Fibroblast of peridontal ligament (primary cell): ENCODE results near the gene IQCK.
"Not testable (repeated sequence)": the region's sequence is repeated elsewhere in the genome, so short reads cannot be mapped to it uniquely, and the experiment has no call there.

Source experiments
- DNase-seq: peaks from one replicate; pipeline ENCODE4 v3.0.0-alpha.2; 2010; ENCODE audit errors: extremely low read depth

Gene IQCK

GRCh38 chr16:19699472-19699871, 18.6 kb upstream of the IQCK start:
- DNase-seq, result no peak

- peak; percentile 67 for DNase-seq
Observed at GRCh38 chr16:19700319-19700781, 17.7 kb upstream of the IQCK start.

GRCh38 chr16:19701091-19701490, 17.0 kb upstream of the IQCK start:
- peak; percentile 81 for DNase-seq

GRCh38 chr16:19703172-19703889, 14.7 kb upstream of the IQCK start:
- no peak for DNase-seq

GRCh38 chr16:19704321-19705145, 13.5 kb upstream of the IQCK start:
- DNase-seq, result peak; percentile 70

- DNase-seq, result no peak
Observed at GRCh38 chr16:19705146-19705501, 12.9 kb upstream of the IQCK start.

GRCh38 chr16:19705843-19706242, 12.2 kb upstream of the IQCK start:
- no peak for DNase-seq

- DNase-seq, result no peak
Observed at GRCh38 chr16:19706846-19707245, 11.2 kb upstream of the IQCK start.

- no peak for DNase-seq
Observed at GRCh38 chr16:19707569-19708295, 10.3 kb upstream of the IQCK start.

GRCh38 chr16:19708296-19709205, 9.5 kb upstream of the IQCK start:
- no peak for DNase-seq

GRCh38 chr16:19709381-19710136, 8.5 kb upstream of the IQCK start:
- DNase-seq, result no peak

- no peak for DNase-seq
Observed at GRCh38 chr16:19710191-19710908, 7.7 kb upstream of the IQCK start.

GRCh38 chr16:19710991-19711545, 7.0 kb upstream of the IQCK start:
- DNase-seq, result no peak

- DNase-seq, result no peak
Observed at GRCh38 chr16:19711643-19712042, 6.4 kb upstream of the IQCK start.

- DNase-seq, result no peak
Observed at GRCh38 chr16:19712418-19713058, 5.5 kb upstream of the IQCK start.

GRCh38 chr16:19713697-19714096, 4.4 kb upstream of the IQCK start:
- DNase-seq, result no peak

- no peak for DNase-seq
Observed at GRCh38 chr16:19715566-19715965, 2.5 kb upstream of the IQCK start.

GRCh38 chr16:19716183-19716582, 1.9 kb upstream of the IQCK start:
- no peak for DNase-seq

- not testable (repeated sequence) for DNase-seq
Observed at GRCh38 chr16:19716728-19717127, 1.3 kb upstream of the IQCK start.
